Measurements from ENCODE around the gene FBXO31. TPM values are rescaled to one million over a fixed set of nuclear protein-coding genes. Genes with fewer than 3 reads are reported as not detected.

The FBXO31 gene
- total and polyA plus RNA-seq, 2 donors (not counting 3 experiments of a cell fraction or from before 2014, with no cell fraction given) = 17.1 to 31.8 TPM

DNA sequence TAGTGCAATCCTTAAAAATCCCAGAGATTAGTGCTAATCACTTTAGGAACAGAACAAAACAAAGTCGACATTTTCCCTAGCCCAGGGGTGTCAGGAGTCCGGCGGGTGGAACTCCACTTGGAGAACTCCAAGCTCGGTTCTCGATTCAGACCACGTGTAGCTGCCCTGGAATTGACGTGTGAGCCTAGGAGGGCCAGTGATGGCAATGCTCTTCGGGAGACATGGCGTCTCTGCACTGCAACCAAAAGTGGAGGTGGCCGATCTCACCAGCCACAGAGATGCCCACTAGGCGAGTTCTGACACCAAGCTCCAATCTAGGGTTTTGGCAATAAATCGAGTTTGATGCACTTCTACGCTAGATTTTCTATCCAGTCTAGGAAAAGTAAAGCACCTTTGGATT is 26.2 kb upstream of the FBXO31 start:
- ChIA-PET POLR2A (no interaction called here), CTCF (no interaction called here)
- Histone ChIP-seq H3K27ac (ENCODE audit: insufficient read depth, low read depth, low read length) (no peak overlapping the region), H4K20me1 (replicated peaks; ENCODE audit: control insufficient read depth, extremely low read depth, insufficient read depth, low read length) (no peaks in the 10 kb centered on the region), H3K4me3 (replicated peaks in 1 of 3; ENCODE audit: insufficient read depth in 1 of 3, low read depth in 1 of 3, low read length in 3 of 3) (no peak overlapping the region), H3K36me3 (ENCODE audit: control insufficient read depth in 2 of 2, extremely low read depth in 1 of 2, insufficient read depth in 2 of 2, low read length in 2 of 2) (peaks cover 4 to 45% of the 10 kb centered on the region in 2 experiments), H3K9me1 (replicated peaks; ENCODE audit: control insufficient read depth, extremely low read depth, insufficient read depth, low read length) (no peaks in the 10 kb centered on the region), H3K4me1 (ENCODE audit: control insufficient read depth, extremely low read depth, insufficient read depth, low read length) (peaks cover 20% of the 10 kb centered on the region), H3K27me3 (ENCODE audit: control insufficient read depth in 2 of 2, insufficient read depth in 2 of 2, low read length in 2 of 2) (no peaks in the 10 kb centered on the region), H2AFZ (ENCODE audit: low read depth, low read length) (no peak overlapping the region), H3K79me2 (ENCODE audit: control insufficient read depth, insufficient read depth, low read length) (no peaks in the 10 kb centered on the region), H3K9ac (replicated peaks; ENCODE audit: extremely low read depth, insufficient read depth, low read length) (no peak overlapping the region), H3K4me2 (ENCODE audit: insufficient read depth, low read length) (no peak overlapping the region), H3K9me3 (replicated peaks; ENCODE audit: control insufficient read depth, insufficient read depth, low read length) (no peaks in the 10 kb centered on the region)
- intact Hi-C loops (cut with micrococcal nuclease) (loop anchor here (5.0 to 10.0 kb wide), 2 partner anchors 83 to 355 kb away; partner anchors contain the start of genes KLHDC4 and ZCCHC14), dilution Hi-C loops (cut with MboI; ENCODE audit: extremely low pct_ligation_motif_present, low sequenced_read_pairs) (no loop called here)
- DNase-seq (ENCODE audit: low read depth, low spot score) (no peak), FAIRE-seq (no peak)
- no peak for TF ChIP-seq MYC (IDR thresholded peaks at IDR 0.05; ENCODE audit: low read depth, low read length)
- TF ChIP-seq POLR2A (IDR thresholded peaks at IDR 0.05; ENCODE audit: low read depth, low read length) = no peak
- TF ChIP-seq POLR2AphosphoS5 (IDR thresholded peaks at IDR 0.05; ENCODE audit: insufficient read depth, low read depth, low read length) = no peak
- TF ChIP-seq, protein P1, sequence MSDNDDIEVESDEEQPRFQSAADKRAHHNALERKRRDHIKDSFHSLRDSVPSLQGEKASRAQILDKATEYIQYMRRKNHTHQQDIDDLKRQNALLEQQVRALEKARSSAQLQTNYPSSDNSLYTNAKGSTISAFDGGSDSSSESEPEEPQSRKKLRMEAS (IDR thresholded peaks at IDR 0.05; ENCODE audit: insufficient read depth, insufficient read length) = no peak
- TF ChIP-seq FOS (IDR thresholded peaks at IDR 0.05; ENCODE audit: borderline replicate concordance, insufficient read depth, low read length) = no peak
- TF ChIP-seq EZH2 (IDR thresholded peaks at IDR 0.05; ENCODE audit: borderline replicate concordance, low read depth, low read length, severe bottlenecking) = no peak
- TF ChIP-seq, protein P2, sequence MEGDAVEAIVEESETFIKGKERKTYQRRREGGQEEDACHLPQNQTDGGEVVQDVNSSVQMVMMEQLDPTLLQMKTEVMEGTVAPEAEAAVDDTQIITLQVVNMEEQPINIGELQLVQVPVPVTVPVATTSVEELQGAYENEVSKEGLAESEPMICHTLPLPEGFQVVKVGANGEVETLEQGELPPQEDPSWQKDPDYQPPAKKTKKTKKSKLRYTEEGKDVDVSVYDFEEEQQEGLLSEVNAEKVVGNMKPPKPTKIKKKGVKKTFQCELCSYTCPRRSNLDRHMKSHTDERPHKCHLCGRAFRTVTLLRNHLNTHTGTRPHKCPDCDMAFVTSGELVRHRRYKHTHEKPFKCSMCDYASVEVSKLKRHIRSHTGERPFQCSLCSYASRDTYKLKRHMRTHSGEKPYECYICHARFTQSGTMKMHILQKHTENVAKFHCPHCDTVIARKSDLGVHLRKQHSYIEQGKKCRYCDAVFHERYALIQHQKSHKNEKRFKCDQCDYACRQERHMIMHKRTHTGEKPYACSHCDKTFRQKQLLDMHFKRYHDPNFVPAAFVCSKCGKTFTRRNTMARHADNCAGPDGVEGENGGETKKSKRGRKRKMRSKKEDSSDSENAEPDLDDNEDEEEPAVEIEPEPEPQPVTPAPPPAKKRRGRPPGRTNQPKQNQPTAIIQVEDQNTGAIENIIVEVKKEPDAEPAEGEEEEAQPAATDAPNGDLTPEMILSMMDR (IDR thresholded peaks at IDR 0.05; ENCODE audit: extremely low read depth in 1 of 2, insufficient read depth in 1 of 2, low read depth in 1 of 2, low read length in 2 of 2) = no peak
- TF ChIP-seq JUN (IDR thresholded peaks at IDR 0.05; ENCODE audit: borderline replicate concordance, insufficient read depth, insufficient read length, low read depth) = no peak
- TF ChIP-seq GATA2 (IDR thresholded peaks at IDR 0.05; ENCODE audit: insufficient read depth, insufficient read length, low read depth, low read length) = no peak
- no TSS peak for BruUV-seq (replicated peaks)

Data from endothelial cell of umbilical vein (primary cell).